K562 (cell line): ENCODE results near the gene EPB41L3. TPM values are rescaled to one million over a fixed set of nuclear protein-coding genes. Genes with fewer than 3 reads are reported as not detected.

Source experiments
- ATAC-seq: fragments of 200-7000 bp; cut with Tn5 transposase; 3 replicates; pipeline ENCODE4 v1.9.1; 2020; ENCODE audit warnings: moderate library complexity
- BruUV-seq: library from RNA; stranded (reverse); fragments of 400-500 nt; replicated peaks from 2 replicates; lab custom pipeline; 2021; lab: Mats Ljungman, UMichigan
- CTCF ChIA-PET: fragments of 300-600 bp; formaldehyde crosslinking; extraction: SDS; loops from one replicate; lab custom pipeline; 2021; ENCODE audit warnings: low intra/inter-chr PET ratio; lab: Yijun Ruan, JAX
- POLR2A ChIA-PET: fragments of 300-600, 350-650 bp; sonication (Branson Sonifier 250); formaldehyde crosslinking; extraction: SDS; loops from one replicate; lab custom pipeline; 2021; ENCODE audit warnings: antibody characterized with exemption, inconsistent platforms; lab: Yijun Ruan, JAX
- DNase-seq, 4 experiments: peaks; one replicate each; pipeline versions ENCODE4 v3.0.0 to v3.0.0-alpha.2; 2011 to 2018; ENCODE audit warnings: low spot score in 3 of 4, mixed read lengths in 3 of 4; ENCODE audit errors: extremely low read depth in 1 of 4
- FAIRE-seq: peaks from 2 replicates; lab custom pipeline; 2011; peaks lifted over from hg19 to GRCh38; lab: Jason Lieb, UNC
- H2AFZ ChIP-seq: 2 replicates; pipeline ENCODE4 v1.6.0; 2011; ENCODE audit warnings: low read depth, low read length, control low read depth, inconsistent platforms
- H3K27ac ChIP-seq: fragments of 200-600 bp; 3 replicates; pipeline ENCODE4 v1.8.0; 2011; ENCODE audit warnings: low read depth, mild to moderate bottlenecking, control low read depth, inconsistent platforms, low read length, moderate library complexity, mixed read lengths; ENCODE audit errors: extremely low read depth
- H3K27me3 ChIP-seq, 2 experiments: fragments of 300-600 bp in 1 of 2; 2 replicates in 1 of 2; 3 replicates in 1 of 2; pipeline versions ENCODE4 v1.6.0 to v1.8.0; 2011; ENCODE audit warnings: inconsistent platforms in 2 of 2, low read length in 2 of 2, mild to moderate bottlenecking in 1 of 2, mixed read lengths in 1 of 2, moderate library complexity in 1 of 2; ENCODE audit not compliant: control insufficient read depth in 2 of 2, insufficient read depth in 2 of 2
- H3K36me3 ChIP-seq: fragments of 300-600 bp; 3 replicates; pipeline ENCODE4 v1.8.0; 2011; ENCODE audit warnings: mild to moderate bottlenecking, low read length, inconsistent platforms; ENCODE audit not compliant: control insufficient read depth, insufficient read depth
- H3K4me1 ChIP-seq, 2 experiments: fragments of 200-600 bp in 1 of 2; replicated peaks in 1 of 2; 2 replicates in 1 of 2; 3 replicates in 1 of 2; pipeline versions ENCODE4 v1.5.1 to v1.8.0; 2011; ENCODE audit warnings: inconsistent platforms in 2 of 2, low read length in 2 of 2, mild to moderate bottlenecking in 1 of 2, mixed read lengths in 1 of 2, moderate library complexity in 1 of 2; ENCODE audit not compliant: control insufficient read depth in 2 of 2, insufficient read depth in 2 of 2
- H3K4me2 ChIP-seq: 2 replicates; pipeline ENCODE4 v1.6.1; 2011; ENCODE audit warnings: low read length, control low read depth, inconsistent platforms, mixed read lengths; ENCODE audit not compliant: insufficient read depth
- H3K4me3 ChIP-seq: fragments of 200-600 bp; sonication (generic), shearing (Covaris generic); 2 replicates; pipeline ENCODE4 v1.5.1; 2016; ENCODE audit warnings: control low read depth, inconsistent platforms
- H3K79me2 ChIP-seq: fragments of 200-600 bp; 3 replicates; pipeline ENCODE4 v1.8.0; 2011; ENCODE audit warnings: low read length, inconsistent platforms; ENCODE audit not compliant: control insufficient read depth, insufficient read depth
- H3K9ac ChIP-seq, 2 experiments: 2 replicates each; pipeline versions ENCODE4 v1.6.0 to v1.6.1; 2011; ENCODE audit warnings: low read depth in 2 of 2, low read length in 2 of 2, control low read depth in 1 of 2, inconsistent platforms in 1 of 2, mild to moderate bottlenecking in 1 of 2, mixed read lengths in 1 of 2; ENCODE audit not compliant: insufficient read depth in 1 of 2
- H3K9me1 ChIP-seq: one replicate; pipeline ENCODE4 v1.6.0; 2011; ENCODE audit warnings: inconsistent platforms, mild to moderate bottlenecking, low read length, moderate library complexity; ENCODE audit not compliant: control insufficient read depth, insufficient read depth
- H3K9me3 ChIP-seq: replicated peaks from 2 replicates; pipeline ENCODE4 v1.5.1; 2011; ENCODE audit warnings: low read depth, low read length, inconsistent platforms; ENCODE audit not compliant: control insufficient read depth, insufficient read depth
- H4K20me1 ChIP-seq: replicated peaks from 2 replicates; pipeline ENCODE4 v1.6.1; 2011; ENCODE audit warnings: low read length, inconsistent platforms, mixed read lengths; ENCODE audit not compliant: control insufficient read depth, insufficient read depth
- BDP1 ChIP-seq: IDR thresholded peaks from 3 replicates; pipeline ENCODE4 v1.6.1; 2011; ENCODE audit not compliant: insufficient read length, insufficient read depth
- ESRRB ChIP-seq: fragments of 250-450 bp; sonication (Bioruptor Pico); IDR thresholded peaks from 2 replicates; pipeline ENCODE4 v1.5.0; 2020; ENCODE audit warnings: mild to moderate bottlenecking, moderate library complexity, borderline replicate concordance
- KAT2B ChIP-seq: IDR thresholded peaks from one replicate; pipeline ENCODE4 v1.6.1; 2012; ENCODE audit warnings: low read depth, mild to moderate bottlenecking, control low read depth, inconsistent platforms, low read length, moderate library complexity
- NFIC ChIP-seq: fragments of 450-650 bp; IDR thresholded peaks from 2 replicates; pipeline ENCODE4 v1.6.1; 2017; ENCODE audit warnings: mild to moderate bottlenecking, inconsistent platforms
- RBM15 ChIP-seq: fragments of 200-400 bp; formaldehyde crosslinking; IDR thresholded peaks from 2 replicates; pipeline ENCODE4 v1.6.1; 2018; ENCODE audit warnings: mild to moderate bottlenecking, low read length, moderate library complexity; ENCODE audit not compliant: insufficient read depth
- THRB ChIP-seq: fragments of 450-650 bp; formaldehyde crosslinking; conservative IDR thresholded peaks from 2 replicates; pipeline ENCODE4 v1.4.0; 2022; ENCODE audit warnings: mild to moderate bottlenecking, missing genetic modification characterization
- WHSC1 ChIP-seq: IDR thresholded peaks from one replicate; pipeline ENCODE4 v1.6.1; 2012; ENCODE audit warnings: low read length, control low read depth, inconsistent platforms
- YBX1 ChIP-seq: fragments of 450-650 bp; IDR thresholded peaks from 2 replicates; pipeline ENCODE4 v1.7.1; 2016; ENCODE audit warnings: mild to moderate bottlenecking
- ZNF146 ChIP-seq: IDR thresholded peaks from one replicate; pipeline ENCODE4 v1.6.1; 2018; ENCODE audit warnings: missing compliant biosample characterization; ENCODE audit not compliant: unreplicated experiment
- ZNF507 ChIP-seq: conservative IDR thresholded peaks from 2 replicates; pipeline ENCODE4 v1.6.1; 2017; ENCODE audit warnings: missing genetic modification characterization, missing compliant biosample characterization
- ZNF77 ChIP-seq: fragments of 250-450 bp; sonication (Bioruptor Pico); IDR thresholded peaks from 2 replicates; pipeline ENCODE4 v1.5.0; 2020
- WGBS: fragments of 100-300 bp; shearing (Covaris generic); methylation state at CpG from one replicate; pipeline ENCODE4 v1.1.6; 2016; ENCODE audit warnings: low coverage, mixed read lengths; ENCODE audit not compliant: insufficient coverage; ENCODE audit errors: missing lambda C conversion rate; 5-methylcytosine and 5-hydroxymethylcytosine counted together
- in situ Hi-C: fragments of 300-500 bp; cut with MboI; formaldehyde crosslinking; loops from 4 replicates; pipeline ENCODE4 v1.15.0; 2018; ENCODE audit warnings: inconsistent platforms, mixed read lengths
- intact Hi-C: fragments of 100-400 bp; cut with micrococcal nuclease; formaldehyde crosslinking; loops from 2 replicates; pipeline ENCODE4 v1.14.2; 2022
- polyA plus RNA-seq, 8 experiments: library from polyadenylated mRNA; depleted of rRNA in 4 of 8; stranded (reverse) in 5 of 8; unstranded in 3 of 8; fragments of >200 nt; fragmentation: Nextera tagmentation in 2 of 8; fragmentation: Illumina TruSeq in 1 of 8; extraction: Ambion mirVana in 2 of 8; extraction: Trizol in 1 of 8; gene quantifications; 2 replicates each; pipeline versions ENCODE4 v1.2.1 to v1.2.3, GENCODE V29; 2011 to 2014; ENCODE audit warnings: inconsistent platforms in 1 of 8, missing spikeins in 1 of 8
- total RNA-seq, 7 experiments: library from RNA; depleted of rRNA in 6 of 7; stranded (reverse); fragments of >200 nt in 6 of 7; fragmentation: Illumina TruSeq in 2 of 7; extraction: Trizol in 2 of 7; gene quantifications; 2 replicates each; pipeline versions ENCODE4 v1.2.1 to v1.2.3, GENCODE V29; 2011 to 2021; ENCODE audit warnings: low replicate concordance in 1 of 7

The EPB41L3 gene
- total and polyA plus RNA-seq, 9 of the 15 experiments (the other 6 are each of a cell fraction or from before 2014, with no cell fraction given): 0.44 to 0.49 TPM; not detected in 7

- H3K36me3 ChIP-seq: no peaks in the 10 kb centered on the region
- ATAC-seq: no peak
- POLR2A ChIA-PET: no interaction called here
- no peak overlapping the region for H3K4me2 ChIP-seq
- no peak overlapping the region for H2AFZ ChIP-seq
- no TSS peak for BruUV-seq
- TF ChIP-seq ZNF146 (CRISPR knock-in tag) (no peak), RBM15 (no peak), ZNF507 (no peak), NFIC (no peak), BDP1 (no peak), WHSC1 (no peak), YBX1 (no peak), ZNF77 (CRISPR knock-in tag) (no peak), THRB (CRISPR knock-in tag) (no peak), KAT2B (no peak), ESRRB (no peak)
- TF ChIP-seq, all 486 proteins: peak for 0
- WGBS: 12% methylated on average over 18 of the region's 23 CpGs
- H3K79me2 ChIP-seq: no peaks in the 10 kb centered on the region
- no peaks in the 10 kb centered on the region for H4K20me1 ChIP-seq
- FAIRE-seq (no peak), DNase-seq (no peak)
- H3K9ac ChIP-seq: no peak overlapping the region
- H3K4me3 ChIP-seq: no peak overlapping the region
- in situ Hi-C loops: no loop called here
- intact Hi-C loops: no loop called here
- H3K9me3 ChIP-seq: no peaks in the 10 kb centered on the region
- H3K4me1 ChIP-seq: no peaks in the 10 kb centered on the region; a peak in 1 of 5 replicates
- H3K9me1 ChIP-seq: no peaks in the 10 kb centered on the region
- no peak overlapping the region for H3K27ac ChIP-seq
- no peaks in the 10 kb centered on the region for H3K27me3 ChIP-seq
- CTCF ChIA-PET: no interaction called here
Measured at GRCh38 chr18:5542515-5543035, 1.2 kb downstream of the EPB41L3 start.
